A673 (cell line): ENCODE results near the gene ZNF653.

Experiments
- CTCF ChIP-seq: fragments of 300-800, 200-600 bp; sonication (generic); conservative IDR thresholded peaks from 2 replicates; pipeline ENCODE4 v1.5.1; 2017; ENCODE audit warnings: low read depth, mild to moderate bottlenecking, antibody characterized with exemption, low read length, moderate library complexity, mixed read lengths
- EZH2 ChIP-seq: fragments of 200-600 bp; sonication (generic); IDR thresholded peaks from 2 replicates; pipeline ENCODE4 v1.6.1; 2017; ENCODE audit warnings: borderline replicate concordance, low read depth, mild to moderate bottlenecking, mixed read lengths, antibody characterized with exemption, low read length; ENCODE audit not compliant: poor library complexity, severe bottlenecking

GRCh38 chr19:11554160-11554559, 48.5 kb upstream of the ZNF653 start:
- no peak for TF ChIP-seq CTCF
- no peak for TF ChIP-seq EZH2
